Measurements from ENCODE around the gene TNFRSF4.
"Not testable (repeated sequence)": the region's sequence is repeated elsewhere in the genome, so short reads cannot be mapped to it uniquely, and the experiment has no call there.

The TNFRSF4 gene

GRCh38 chr1:1213345-1214265 is at the start of gene TNFRSF4:
TNFRSF4 (minus strand) TSS chr1:1214153; CDS start chr1:1214127, 26 bp downstream.
- no peak for DNase-seq (ENCODE audit: low read depth)

DNA sequence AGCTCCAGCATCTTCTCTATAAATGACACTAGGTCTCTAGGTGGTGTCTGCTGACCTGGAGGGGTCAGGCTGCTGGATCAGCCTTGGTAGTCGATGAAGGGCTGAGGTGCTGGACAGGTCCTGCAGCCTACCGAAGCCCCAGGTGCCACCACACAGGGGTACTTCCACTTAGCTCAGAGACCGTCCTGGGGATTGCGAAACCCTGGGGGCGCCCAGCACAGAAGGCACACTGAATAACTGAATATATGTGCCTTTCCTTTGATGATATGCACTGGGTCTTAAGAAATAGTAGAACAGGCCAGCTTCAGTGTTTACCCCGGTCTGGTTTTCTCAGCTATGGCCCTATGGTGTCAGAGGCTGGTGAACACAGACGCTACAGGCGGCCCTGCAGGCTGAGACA is 48.8 kb upstream of the TNFRSF4 start:
- DNase-seq (ENCODE audit: low read depth): no peak

DNA sequence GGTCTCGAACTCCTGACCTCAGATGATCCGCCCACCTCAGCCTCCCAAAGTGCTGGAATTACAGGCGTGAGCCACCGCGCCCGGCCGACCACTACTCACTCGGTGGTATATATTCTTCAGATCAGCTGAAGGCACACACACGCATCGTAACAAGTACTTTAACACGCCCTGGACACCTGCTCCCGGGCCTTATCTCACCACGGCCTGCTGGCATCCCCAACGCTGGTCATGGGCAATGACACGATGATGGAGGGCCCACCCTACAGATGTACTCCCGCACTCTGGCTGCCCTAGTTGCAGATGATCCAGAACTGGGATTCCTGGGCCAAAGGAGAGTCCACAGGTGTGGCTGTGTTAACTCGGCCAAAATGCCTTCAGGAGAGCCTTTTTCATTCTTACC is 48.1 kb upstream of the TNFRSF4 start:
- DNase-seq (ENCODE audit: low read depth): no peak

DNA sequence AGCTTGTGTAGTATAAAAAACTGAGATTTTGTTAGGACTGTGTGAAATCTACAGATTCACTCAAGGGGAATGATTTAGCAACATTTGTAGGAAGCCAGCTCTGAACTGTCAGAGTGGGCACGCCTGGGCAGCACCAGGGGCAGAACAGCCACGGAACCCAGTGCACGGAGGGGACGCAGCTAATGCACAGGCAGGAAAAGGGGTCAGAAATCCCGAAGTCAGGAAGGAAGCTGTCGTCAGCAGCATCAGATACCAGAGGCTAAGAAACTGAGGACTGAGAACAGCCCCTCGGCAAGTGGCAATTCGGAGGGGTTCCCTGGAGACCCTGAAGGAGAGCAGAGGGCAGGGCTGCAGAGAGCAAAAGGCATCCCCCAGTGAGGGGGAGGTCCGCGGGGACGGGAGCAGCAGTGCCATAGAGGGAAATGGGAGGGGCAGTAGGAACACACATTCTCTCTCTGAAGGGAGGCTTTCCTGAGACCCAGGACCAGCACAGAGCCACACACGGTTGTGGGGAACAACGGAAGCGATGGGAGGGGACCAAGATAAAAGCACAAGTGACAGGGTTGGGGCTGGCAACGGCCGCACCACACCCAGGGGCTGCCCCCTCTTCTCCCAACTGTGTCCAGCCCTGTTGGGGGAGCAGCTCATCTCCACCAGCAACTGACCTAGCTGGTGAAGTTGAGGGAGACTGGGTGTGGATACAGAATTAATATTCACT is 47.0 kb upstream of the TNFRSF4 start:
- no peak for DNase-seq (ENCODE audit: low read depth)

GRCh38 chr1:1259951-1260600 is 46.1 kb upstream of the TNFRSF4 start:
- DNase-seq (ENCODE audit: low read depth): no peak

DNA sequence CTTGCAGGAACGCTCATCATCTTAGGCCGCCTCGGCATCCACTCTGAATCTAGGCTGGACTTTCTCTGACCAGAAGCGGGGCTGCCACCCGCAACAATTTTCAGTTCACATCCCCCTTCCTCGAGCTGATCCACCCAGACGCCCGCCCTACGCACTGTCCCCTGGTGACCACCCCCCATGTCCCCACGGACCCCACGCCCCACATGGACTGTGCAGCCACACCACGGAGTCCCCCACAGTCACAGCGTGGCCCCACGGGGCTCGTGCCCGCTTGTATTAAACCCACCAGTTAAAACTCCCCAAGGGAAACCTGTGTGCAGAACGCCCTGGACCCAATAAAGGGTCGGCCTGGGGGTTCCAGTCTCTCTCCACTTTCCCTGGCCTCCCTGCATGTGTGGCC is 45.6 kb upstream of the TNFRSF4 start:
- no peak for DNase-seq (ENCODE audit: low read depth)

DNA sequence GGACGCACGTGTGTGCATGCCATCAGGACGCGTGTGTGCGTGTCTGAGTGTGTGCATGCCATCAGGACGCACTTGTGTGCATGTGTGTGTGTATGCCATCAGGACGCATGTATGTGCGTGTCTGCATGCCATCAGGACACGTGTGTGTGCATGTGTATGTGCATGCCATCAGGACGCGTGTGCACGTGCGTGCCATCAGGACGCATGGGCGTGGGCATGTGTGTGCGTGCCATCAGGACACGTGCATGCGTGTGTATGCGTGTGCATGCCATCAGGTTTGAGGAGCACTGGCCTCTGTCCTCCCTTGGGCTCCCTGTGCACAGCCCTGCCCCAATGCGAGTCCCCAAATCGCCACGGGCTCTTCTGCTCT is 45.2 kb upstream of the TNFRSF4 start:
- no peak for DNase-seq (ENCODE audit: low read depth)

DNA sequence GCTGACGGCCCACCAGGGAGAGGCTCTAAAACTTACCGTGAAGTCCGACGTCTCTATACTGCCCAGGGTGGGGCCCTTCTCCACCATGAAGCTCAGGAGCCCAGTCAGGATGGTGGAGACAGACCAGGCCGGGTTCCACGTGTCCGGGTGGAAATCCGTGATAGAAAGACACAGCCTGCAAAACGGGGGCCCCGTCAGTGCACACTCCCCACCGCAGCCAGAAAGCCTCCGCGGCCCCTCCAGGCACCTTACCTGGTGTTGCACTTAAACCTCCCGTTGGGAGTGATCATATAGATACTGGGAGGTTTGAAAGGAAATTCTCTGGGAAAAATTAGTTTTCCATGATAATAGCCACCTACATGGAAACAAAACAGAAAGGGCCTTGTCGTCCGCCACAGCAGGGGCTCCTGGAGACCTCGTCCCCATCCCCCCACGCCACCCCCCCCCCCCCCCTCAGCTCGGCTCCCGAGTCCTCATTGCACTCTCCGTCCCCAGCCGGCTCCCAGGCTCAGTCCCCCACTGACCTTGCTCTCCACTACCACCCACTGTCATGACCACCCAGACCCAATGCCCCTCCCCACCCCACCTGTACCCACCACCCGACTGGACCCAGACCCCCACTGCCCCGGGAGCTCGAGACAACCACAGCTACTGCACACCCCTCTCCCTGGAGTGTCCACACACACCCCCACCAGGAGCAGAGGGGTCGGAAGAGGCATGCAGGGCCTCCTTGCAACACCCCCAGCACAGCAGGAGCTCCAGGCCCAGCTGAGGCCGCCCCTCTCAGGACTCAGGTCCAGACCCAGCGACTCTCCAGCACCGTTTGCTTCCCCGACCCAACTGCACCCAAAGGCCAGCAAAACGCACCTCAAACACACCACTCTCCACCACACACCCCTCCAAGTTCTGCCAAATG is 43.3 kb upstream of the TNFRSF4 start:
- no peak for DNase-seq (ENCODE audit: low read depth)

- no peak for DNase-seq (ENCODE audit: low read depth)
Measured at GRCh38 chr1:1255611-1256010, 41.7 kb upstream of the TNFRSF4 start.

GRCh38 chr1:1255078-1255477 is 41.1 kb upstream of the TNFRSF4 start:
- DNase-seq (ENCODE audit: low read depth): no peak

DNA sequence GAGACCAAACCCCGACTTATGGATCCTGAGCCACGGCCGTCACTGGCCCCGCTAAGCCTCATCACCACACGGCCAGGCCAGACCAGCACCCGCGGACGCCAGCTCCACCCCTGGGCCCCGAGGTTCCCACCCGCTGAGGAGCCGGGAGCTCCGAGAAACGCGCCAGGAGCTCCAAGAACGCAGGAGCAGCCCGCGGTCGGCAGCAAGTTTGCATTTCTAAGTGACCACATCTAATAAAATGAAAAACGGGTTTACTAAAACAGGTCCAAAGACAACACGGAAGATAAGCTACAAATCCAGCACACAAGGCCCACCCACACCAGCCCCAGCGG is 40.7 kb upstream of the TNFRSF4 start:
- DNase-seq (ENCODE audit: low read depth): no peak

DNA sequence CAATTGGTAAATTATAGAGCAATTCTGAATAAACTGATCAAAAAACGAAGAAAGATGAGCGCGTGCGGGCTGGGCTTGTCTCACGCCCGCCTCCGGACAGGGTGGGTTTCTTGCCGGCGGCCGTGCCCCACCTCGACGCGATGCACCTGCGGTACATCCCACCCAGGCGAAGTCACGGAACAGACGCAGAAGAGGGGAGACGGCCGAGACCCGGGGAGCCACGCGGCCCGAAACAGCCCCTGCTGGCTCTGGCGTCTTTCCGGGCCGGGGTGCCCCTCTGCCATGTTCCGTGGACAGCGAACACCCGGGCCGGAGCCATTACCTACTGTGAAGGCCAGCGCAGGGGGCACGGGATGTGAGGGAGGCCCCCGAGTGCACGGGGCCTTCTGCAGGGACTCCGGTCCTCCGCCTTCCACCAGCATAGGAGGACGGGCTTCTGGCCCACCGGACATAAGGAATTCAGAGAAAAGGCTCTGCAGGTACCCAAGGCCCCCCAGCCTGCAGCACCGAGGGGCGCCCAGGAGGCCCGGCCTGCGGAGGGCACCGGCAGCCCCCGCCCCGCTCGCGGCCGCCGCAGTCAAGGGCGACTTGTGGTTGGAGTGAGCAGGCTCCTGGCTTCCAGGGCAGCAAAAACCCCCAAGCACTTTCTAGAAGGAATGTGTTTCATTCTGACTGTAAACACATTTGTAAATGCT is 40.2 kb upstream of the TNFRSF4 start:
- DNase-seq (ENCODE audit: low read depth): no peak

DNA sequence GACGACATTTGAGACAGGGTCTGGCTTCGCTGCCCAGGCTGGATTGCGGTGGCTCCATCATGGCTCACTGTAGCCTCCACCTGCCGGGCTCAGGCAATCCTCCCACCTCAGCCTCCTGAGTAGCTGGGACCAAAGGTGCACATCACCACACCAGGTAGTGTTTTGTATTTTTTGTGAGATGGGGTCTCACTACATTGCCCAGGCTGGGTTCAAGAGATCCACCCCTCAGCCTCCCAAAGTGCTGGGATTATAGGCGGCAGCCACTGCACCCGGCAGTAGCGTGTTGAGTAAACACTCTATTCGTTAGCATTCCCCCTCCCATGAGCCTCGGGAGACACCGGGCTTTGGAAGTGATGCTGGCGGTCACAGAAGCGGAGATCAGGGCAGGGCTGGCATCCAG is 39.4 kb upstream of the TNFRSF4 start:
- DNase-seq (ENCODE audit: low read depth): no peak

- peak; percentile 39 for DNase-seq (ENCODE audit: low read depth)
Measured at GRCh38 chr1:1250786-1251284, 36.9 kb upstream of the TNFRSF4 start.

DNA sequence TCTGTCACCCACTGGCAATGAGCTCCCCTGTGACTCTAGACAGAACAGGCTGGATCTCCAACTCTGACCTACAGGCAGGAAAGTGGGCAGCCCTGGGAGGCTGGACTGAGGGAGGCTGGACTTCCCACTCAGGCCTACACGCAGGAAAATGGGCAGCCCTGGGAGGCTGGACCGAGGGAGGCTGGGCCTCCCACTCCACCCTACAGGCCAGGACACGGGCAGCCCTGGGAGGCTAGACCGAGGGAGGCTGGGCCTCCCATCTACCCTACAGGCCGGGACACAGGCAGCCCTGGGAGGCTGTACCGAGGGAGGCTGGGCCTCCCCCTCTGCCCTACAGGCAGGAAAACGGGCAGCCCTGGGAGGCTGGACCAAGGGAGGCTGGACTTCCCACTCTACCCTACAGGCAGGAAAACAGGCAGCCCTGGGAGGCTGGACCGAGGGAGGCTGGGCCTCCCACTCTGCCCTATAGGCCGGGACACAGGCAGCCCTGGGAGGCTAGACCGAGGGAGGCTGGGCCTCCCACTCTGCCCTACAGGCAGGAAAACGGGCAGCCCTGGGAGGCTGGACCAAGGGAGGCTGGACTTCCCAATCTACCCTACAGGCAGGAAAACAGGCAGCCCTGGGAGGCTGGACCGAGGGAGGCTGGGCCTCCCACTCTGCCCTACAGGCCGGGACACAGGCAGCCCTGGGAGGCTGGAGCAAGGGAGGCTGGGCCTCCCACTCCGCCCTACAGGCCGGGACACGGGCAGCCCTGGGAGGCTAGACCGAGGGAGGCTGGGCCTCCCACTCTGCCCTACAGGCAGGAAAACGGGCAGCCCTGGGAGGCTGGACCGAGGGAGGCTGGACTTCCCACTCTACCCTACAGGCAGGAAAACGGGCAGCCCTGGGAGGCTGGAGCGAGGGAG is 34.3 kb upstream of the TNFRSF4 start:
- DNase-seq (ENCODE audit: low read depth): not testable (repeated sequence)

DNA sequence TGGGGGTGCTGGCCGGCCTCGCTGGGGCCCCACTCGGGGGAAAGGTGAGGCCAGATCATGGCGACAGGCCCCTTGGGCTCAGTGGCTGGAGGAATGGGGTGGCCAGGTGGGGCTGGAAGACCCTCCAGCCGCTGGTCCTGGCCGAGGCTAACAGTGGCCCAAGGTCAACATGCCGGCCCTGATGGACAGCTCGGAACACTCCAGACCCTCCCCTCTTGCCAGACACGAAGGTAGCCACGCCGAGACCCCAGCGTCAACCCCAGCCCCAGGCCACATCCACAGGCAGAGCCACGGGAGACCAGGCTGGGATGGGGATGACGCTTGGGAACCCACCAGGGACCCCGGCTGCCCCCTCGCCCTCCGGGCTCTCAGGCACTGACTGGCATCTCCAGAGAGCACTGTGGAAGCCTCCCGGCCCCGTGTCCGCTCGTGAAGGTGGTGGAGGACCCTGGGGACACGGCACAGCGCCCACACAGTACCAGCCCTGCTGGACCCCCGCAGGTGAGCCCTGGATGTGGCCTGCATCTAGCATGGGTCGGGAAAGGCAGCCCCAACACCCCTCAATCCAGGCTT is 33.5 kb upstream of the TNFRSF4 start:
- no peak for DNase-seq (ENCODE audit: low read depth)

DNA sequence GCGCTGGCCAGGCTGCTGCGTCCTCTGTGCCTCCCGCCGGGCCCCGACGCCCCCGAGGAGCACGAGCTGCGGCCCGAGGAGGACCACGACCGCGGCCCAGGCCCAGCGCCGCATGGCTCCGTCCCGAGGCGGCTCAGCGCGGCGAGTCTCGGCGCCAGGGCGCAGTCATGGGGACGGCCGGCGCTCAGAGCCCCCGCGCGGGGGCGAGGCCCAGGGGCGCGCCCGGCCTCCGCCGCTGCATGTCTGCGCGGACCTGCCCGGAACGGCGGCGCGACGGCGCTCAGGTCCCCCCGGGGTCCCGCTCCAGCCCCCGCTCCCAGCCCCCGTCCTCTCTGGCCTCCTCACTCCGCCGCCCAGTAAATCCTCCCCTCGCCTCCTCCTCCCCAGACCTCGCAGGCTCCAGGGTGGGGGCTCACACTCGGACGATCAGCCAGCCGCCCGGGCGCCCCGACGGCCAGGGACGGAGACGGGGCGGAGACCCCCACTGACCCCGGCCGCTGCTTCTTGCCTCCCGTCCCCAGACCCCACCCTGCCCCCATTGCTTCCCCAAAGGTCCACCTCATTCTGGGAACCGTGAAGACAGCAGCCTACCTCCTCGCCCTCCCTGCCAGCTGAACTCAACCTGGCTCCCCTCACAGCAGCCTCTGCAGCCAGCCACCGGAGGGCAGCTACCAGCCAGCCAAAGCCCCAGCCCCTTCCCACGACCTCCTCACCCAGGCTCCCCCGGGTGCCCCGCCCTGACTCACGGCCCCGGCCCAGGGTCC is 32.8 kb upstream of the TNFRSF4 start, which contains the start of gene C1QTNF12:
Gene C1QTNF12, minus strand, starts transcription at position 146 of the 764 bp plus-strand sequence. Its CDS starts 32 bp downstream, at position 114.
- no peak for DNase-seq (ENCODE audit: low read depth)

DNA sequence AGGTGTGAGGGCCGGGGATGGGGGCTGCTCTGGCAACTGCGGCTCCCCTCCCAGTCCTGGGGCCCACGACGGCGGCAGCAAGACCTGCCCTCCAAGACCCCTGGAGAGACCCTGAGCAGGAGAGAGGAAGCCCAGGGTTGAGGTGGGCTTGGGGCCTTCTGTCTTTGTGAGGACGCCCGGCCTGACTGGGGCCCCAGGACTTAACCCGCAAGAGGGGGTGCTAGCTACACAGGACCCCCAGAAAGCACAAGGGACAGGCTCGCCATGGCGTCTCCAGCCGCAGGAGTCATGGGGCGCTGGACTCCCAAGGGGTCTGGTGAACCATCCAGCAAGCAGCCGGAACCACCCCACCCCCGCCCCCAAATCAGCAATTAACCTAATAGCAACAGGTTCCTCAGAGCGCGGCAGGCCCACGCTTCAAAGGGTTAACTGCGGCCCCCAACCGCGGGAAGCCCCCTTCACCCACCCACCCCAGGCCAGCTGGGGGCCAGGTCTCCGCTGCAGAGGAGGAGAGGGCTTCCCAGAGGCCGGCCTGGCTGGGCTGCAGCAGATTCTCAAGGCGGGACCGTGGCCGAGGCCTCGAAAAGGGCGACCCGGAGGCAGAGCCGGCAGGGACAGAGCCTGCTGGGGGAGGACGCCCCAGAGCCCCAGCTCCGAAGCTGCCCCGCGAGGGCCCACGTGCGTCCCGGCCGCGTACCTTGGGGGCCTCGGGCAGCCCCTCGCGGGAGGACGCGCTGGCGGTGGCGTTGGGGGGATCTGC is 32.0 kb upstream of the TNFRSF4 start:
- DNase-seq (ENCODE audit: low read depth): no peak

Measured in stimulated activated CD8-positive, alpha-beta memory T cell treated with anti-CD3 and anti-CD28 coated beads, Interleukin-12 subunit alpha, Interleukin-12 subunit beta, amount 100 ng/mL, for 1 hour (primary cell).